HepG2 (cell line): ENCODE data around the gene KLC4. TPM values are rescaled to one million over a fixed set of nuclear protein-coding genes. Genes with fewer than 3 reads are reported as not detected.

Experiments
- ARNT ChIP-seq: fragments of 450-650 bp; IDR thresholded peaks from 2 replicates; pipeline ENCODE4 v1.6.1; 2017
- CCDC6 ChIP-seq: sonication (generic); formaldehyde crosslinking; IDR thresholded peaks from 2 replicates; pipeline ENCODE4 v1.8.1; 2022; ENCODE audit warnings: mild to moderate bottlenecking, missing genetic modification reagents, moderate library complexity
- CHCHD3 ChIP-seq: sonication (generic); formaldehyde crosslinking; IDR thresholded peaks from 2 replicates; pipeline ENCODE4 v1.8.0; 2022; ENCODE audit warnings: mild to moderate bottlenecking, missing genetic modification reagents, moderate library complexity
- ETV5 ChIP-seq: IDR thresholded peaks from 2 replicates; pipeline ENCODE4 v1.6.1; 2018; ENCODE audit warnings: missing biosample characterization, missing genetic modification reagents, inconsistent platforms, borderline replicate concordance
- NONO ChIP-seq, 2 experiments: fragments of 450-650 bp in 1 of 2; sonication (generic) in 1 of 2; formaldehyde crosslinking in 1 of 2; IDR thresholded peaks in 1 of 2; conservative IDR thresholded peaks in 1 of 2; 2 replicates each; pipeline versions ENCODE4 v1.6.1 to v1.8.0; 2017 to 2022; ENCODE audit warnings: mild to moderate bottlenecking in 1 of 2, missing genetic modification reagents in 1 of 2, moderate library complexity in 1 of 2
- PRMT3 ChIP-seq: sonication (generic); formaldehyde crosslinking; IDR thresholded peaks from 2 replicates; pipeline ENCODE4 v1.8.1; 2022; ENCODE audit warnings: low read depth, mild to moderate bottlenecking, moderate library complexity, missing genetic modification reagents, borderline replicate concordance
- REPIN1 ChIP-seq: sonication (generic); formaldehyde crosslinking; IDR thresholded peaks from 2 replicates; pipeline ENCODE4 v1.8.0; 2022; ENCODE audit warnings: missing genetic modification reagents, low read depth, mild to moderate bottlenecking, borderline replicate concordance
- RFXANK ChIP-seq: IDR thresholded peaks from 2 replicates; pipeline ENCODE4 v1.6.1; 2016
- SOX13 ChIP-seq, 3 experiments: fragments of 450-650 bp in 1 of 3; sonication (generic) in 1 of 3; formaldehyde crosslinking in 1 of 3; IDR thresholded peaks in 2 of 3; conservative IDR thresholded peaks in 1 of 3; 2 replicates each; pipeline versions ENCODE4 v1.5.0 to v1.6.1; 2016 to 2020; ENCODE audit warnings: antibody characterized with exemption in 1 of 3, mild to moderate bottlenecking in 1 of 3, missing compliant biosample characterization in 1 of 3, missing genetic modification reagents in 1 of 3, moderate library complexity in 1 of 3
- XRCC5 ChIP-seq: fragments of 200-400 bp; formaldehyde crosslinking; optimal IDR thresholded peaks from 2 replicates; pipeline ENCODE3; 2017; ENCODE audit warnings: mild to moderate bottlenecking, low read length
- ZBTB42 ChIP-seq: sonication (generic); formaldehyde crosslinking; IDR thresholded peaks from 2 replicates; pipeline ENCODE4 v1.5.0; 2020; ENCODE audit warnings: mild to moderate bottlenecking, missing genetic modification reagents
- ZBTB49 ChIP-seq: sonication (generic); formaldehyde crosslinking; IDR thresholded peaks from 2 replicates; pipeline ENCODE4 v1.4.0; 2020; ENCODE audit warnings: missing genetic modification reagents, borderline replicate concordance
- ZNF274 ChIP-seq: sonication (generic); formaldehyde crosslinking; IDR thresholded peaks from 2 replicates; pipeline ENCODE4 v1.5.1; 2020; ENCODE audit warnings: mild to moderate bottlenecking, missing genetic modification reagents
- ZNF3 ChIP-seq: IDR thresholded peaks from 2 replicates; pipeline ENCODE4 v1.7.0; 2017; ENCODE audit warnings: inconsistent platforms
- ZNF33B ChIP-seq: sonication (generic); formaldehyde crosslinking; IDR thresholded peaks from 2 replicates; pipeline ENCODE4 v1.5.1; 2020; ENCODE audit warnings: mild to moderate bottlenecking, missing genetic modification reagents
- ZNF34 ChIP-seq: sonication (generic); formaldehyde crosslinking; IDR thresholded peaks from 2 replicates; pipeline ENCODE4 v1.4.0; 2020; ENCODE audit warnings: mild to moderate bottlenecking, missing genetic modification reagents, borderline replicate concordance
- ZNF770 ChIP-seq: sonication (generic); formaldehyde crosslinking; IDR thresholded peaks from 2 replicates; pipeline ENCODE4 v1.5.0; 2020; ENCODE audit warnings: mild to moderate bottlenecking, missing genetic modification reagents
- polyA plus RNA-seq, 8 experiments: library from polyadenylated mRNA; depleted of rRNA in 3 of 8; stranded (reverse) in 7 of 8; unstranded in 1 of 8; fragments of >200 nt; fragmentation: Illumina TruSeq in 4 of 8; extraction: Trizol in 4 of 8; gene quantifications; 2 replicates each; pipeline versions ENCODE4 v1.2.1 to v1.2.3, GENCODE V29; 2011 to 2016; ENCODE audit warnings: low read depth in 4 of 8, missing spikeins in 1 of 8, mixed read lengths in 1 of 8; ENCODE audit not compliant: insufficient read depth in 1 of 8
- total RNA-seq, 5 experiments: library from RNA; depleted of rRNA; stranded (reverse); fragments of >200 nt; fragmentation: Illumina TruSeq; extraction: Trizol; gene quantifications; 2 replicates each; pipeline ENCODE4 v1.2.3, GENCODE V29; 2016; ENCODE audit warnings: low read depth in 1 of 5
- TF ChIP-seq, protein P1 (sequence below): sonication (generic); formaldehyde crosslinking; IDR thresholded peaks from 2 replicates; pipeline ENCODE4 v1.4.0; 2020; ENCODE audit warnings: missing genetic modification reagents
- TF ChIP-seq, protein P2 (sequence below): IDR thresholded peaks from 2 replicates; pipeline ENCODE4 v1.6.1; 2012; ENCODE audit warnings: low read depth, low read length, improper control_type of control experiment
- TF ChIP-seq, protein P3 (sequence below): sonication (generic); formaldehyde crosslinking; IDR thresholded peaks from 2 replicates; pipeline ENCODE4 v1.9.0; 2022; ENCODE audit warnings: low read depth, missing genetic modification reagents

The KLC4 gene
- total and polyA plus RNA-seq, 2 of the 13 experiments (the other 11 are each of a cell fraction or from before 2014, with no cell fraction given): 45.4 to 70.4 TPM

DNA sequence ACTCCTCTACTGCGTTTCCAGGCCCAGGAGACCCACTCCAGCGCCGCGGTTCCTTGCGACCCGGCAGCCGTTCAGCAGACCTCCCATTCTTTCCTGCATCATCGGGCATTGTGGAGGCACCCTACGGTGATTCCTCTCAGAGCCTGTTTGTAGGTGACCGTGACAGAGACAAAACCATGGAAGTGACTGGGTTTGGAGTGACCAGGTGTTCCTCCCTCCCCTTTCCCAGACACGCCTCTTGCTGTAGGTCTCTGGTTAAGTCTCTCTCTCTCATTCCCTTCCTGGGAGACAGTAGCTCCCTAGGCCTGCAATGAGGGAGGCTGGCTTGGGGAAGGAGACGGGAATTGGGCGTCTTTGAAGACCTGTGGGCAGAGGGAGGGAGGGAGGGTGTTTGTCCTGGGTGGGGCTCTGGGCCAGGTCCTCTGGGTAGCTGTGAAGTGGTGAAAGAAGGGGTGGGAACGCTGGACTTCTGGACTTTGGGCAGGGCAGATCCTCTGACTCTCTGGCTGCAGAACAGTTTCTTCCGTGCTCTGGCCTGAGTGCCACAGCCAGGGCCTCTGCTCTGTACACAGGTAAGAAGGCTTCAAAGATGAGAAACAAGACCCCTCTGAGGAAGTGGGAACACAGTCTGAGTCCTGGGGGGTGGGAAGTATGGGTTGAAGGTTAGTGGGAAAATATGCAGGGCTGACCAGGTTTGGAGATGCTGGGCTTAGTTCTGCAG, 763 bp downstream of the KLC4 start (continued):
- no peak for TF ChIP-seq ZNF3
- peak; percentile 38; the same call in 1 of the 2 replicates for TF ChIP-seq ZNF770 (CRISPR knock-in tag)
- TF ChIP-seq, protein P1, sequence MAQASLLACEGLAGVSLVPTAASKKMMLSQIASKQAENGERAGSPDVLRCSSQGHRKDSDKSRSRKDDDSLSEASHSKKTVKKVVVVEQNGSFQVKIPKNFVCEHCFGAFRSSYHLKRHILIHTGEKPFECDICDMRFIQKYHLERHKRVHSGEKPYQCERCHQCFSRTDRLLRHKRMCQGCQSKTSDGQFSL: no peak
- peak; percentile 47; the same call in 1 of the 2 replicates for TF ChIP-seq CCDC6
- TF ChIP-seq, protein P2, sequence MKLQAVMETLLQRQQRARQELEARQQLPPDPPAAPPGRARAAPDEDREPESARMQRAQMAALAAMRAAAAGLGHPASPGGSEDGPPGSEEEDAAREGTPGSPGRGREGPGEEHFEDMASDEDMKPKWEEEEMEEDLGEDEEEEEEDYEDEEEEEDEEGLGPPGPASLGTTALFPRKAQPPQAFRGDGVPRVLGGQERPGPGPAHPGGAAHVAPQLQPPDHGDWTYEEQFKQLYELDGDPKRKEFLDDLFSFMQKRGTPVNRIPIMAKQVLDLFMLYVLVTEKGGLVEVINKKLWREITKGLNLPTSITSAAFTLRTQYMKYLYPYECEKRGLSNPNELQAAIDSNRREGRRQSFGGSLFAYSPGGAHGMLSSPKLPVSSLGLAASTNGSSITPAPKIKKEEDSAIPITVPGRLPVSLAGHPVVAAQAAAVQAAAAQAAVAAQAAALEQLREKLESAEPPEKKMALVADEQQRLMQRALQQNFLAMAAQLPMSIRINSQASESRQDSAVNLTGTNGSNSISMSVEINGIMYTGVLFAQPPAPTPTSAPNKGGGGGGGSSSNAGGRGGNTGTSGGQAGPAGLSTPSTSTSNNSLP: no peak
- TF ChIP-seq ZNF34 (CRISPR knock-in tag): peak; percentile 50; the same call in 1 of the 2 replicates
- TF ChIP-seq ARNT: no peak
- TF ChIP-seq CHCHD3 (CRISPR knock-in tag): no peak
- no peak for TF ChIP-seq RFXANK
- TF ChIP-seq SOX13 (IDR thresholded peaks at IDR 0.05): 0 out of 2 replicates have a peak, but pooled peaks have one; percentile 24
- TF ChIP-seq SOX13 (CRISPR knock-in tag; conservative IDR thresholded peaks at IDR 0.05 in 1 of 2, IDR thresholded peaks at IDR 0.05 in 1 of 2): peak in 1 of 2 experiments; percentile 62; a peak in 2 of 4 replicates
- TF ChIP-seq REPIN1: peak; percentile 47; the same call in 1 of the 2 replicates
- TF ChIP-seq XRCC5: peak; percentile 78
- TF ChIP-seq, protein P3, sequence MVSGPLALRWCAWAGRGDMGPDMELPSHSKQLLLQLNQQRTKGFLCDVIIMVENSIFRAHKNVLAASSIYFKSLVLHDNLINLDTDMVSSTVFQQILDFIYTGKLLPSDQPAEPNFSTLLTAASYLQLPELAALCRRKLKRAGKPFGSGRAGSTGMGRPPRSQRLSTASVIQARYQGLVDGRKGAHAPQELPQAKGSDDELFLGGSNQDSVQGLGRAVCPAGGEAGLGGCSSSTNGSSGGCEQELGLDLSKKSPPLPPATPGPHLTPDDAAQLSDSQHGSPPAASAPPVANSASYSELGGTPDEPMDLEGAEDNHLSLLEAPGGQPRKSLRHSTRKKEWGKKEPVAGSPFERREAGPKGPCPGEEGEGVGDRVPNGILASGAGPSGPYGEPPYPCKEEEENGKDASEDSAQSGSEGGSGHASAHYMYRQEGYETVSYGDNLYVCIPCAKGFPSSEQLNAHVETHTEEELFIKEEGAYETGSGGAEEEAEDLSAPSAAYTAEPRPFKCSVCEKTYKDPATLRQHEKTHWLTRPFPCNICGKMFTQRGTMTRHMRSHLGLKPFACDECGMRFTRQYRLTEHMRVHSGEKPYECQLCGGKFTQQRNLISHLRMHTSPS (CRISPR knock-in tag): peak; percentile 71; the same call in 1 of the 2 replicates
- TF ChIP-seq ZNF274 (CRISPR knock-in tag): peak; percentile 87
- TF ChIP-seq ETV5 (CRISPR knock-in tag): peak; percentile 57; the same call in 1 of the 2 replicates
- no peak; the same call in 1 of the 2 replicates for TF ChIP-seq ZBTB42
- 0 out of 2 replicates have a peak, but pooled peaks have one; percentile 29 for TF ChIP-seq ZNF33B (CRISPR knock-in tag)
- TF ChIP-seq PRMT3 (CRISPR knock-in tag): no peak
- no peak for TF ChIP-seq ZBTB49 (CRISPR knock-in tag)
- TF ChIP-seq NONO (IDR thresholded peaks at IDR 0.05): no peak
- TF ChIP-seq NONO (CRISPR knock-in tag; conservative IDR thresholded peaks at IDR 0.05): peak; percentile 84
